ENCODE results near the gene SEMA4B.

GRCh38 chr15:90241343-90242192 is 40.4 kb downstream of the SEMA4B start:
- TF ChIP-seq CTCF (IDR thresholded peaks at IDR 0.05; ENCODE audit: low read depth, low read length, poor library complexity, severe bottlenecking) (no peak), EZH2phosphoT487 (IDR thresholded peaks at IDR 0.05; ENCODE audit: borderline replicate concordance, low read length) (no peak)
